DMS114 treated with DMSO at 0.1 percent for 48 hours (cell line): ENCODE measurements around the gene ENTPD2.
"Not testable (repeated sequence)": the region's sequence is repeated elsewhere in the genome, so short reads cannot be mapped to it uniquely, and the experiment has no call there.

Experiments used
- DNase-seq: peaks from one replicate; lab custom pipeline; 2025; ENCODE audit not compliant: unreplicated experiment; lab: John Stamatoyannopoulos, UW

Gene ENTPD2

DNA sequence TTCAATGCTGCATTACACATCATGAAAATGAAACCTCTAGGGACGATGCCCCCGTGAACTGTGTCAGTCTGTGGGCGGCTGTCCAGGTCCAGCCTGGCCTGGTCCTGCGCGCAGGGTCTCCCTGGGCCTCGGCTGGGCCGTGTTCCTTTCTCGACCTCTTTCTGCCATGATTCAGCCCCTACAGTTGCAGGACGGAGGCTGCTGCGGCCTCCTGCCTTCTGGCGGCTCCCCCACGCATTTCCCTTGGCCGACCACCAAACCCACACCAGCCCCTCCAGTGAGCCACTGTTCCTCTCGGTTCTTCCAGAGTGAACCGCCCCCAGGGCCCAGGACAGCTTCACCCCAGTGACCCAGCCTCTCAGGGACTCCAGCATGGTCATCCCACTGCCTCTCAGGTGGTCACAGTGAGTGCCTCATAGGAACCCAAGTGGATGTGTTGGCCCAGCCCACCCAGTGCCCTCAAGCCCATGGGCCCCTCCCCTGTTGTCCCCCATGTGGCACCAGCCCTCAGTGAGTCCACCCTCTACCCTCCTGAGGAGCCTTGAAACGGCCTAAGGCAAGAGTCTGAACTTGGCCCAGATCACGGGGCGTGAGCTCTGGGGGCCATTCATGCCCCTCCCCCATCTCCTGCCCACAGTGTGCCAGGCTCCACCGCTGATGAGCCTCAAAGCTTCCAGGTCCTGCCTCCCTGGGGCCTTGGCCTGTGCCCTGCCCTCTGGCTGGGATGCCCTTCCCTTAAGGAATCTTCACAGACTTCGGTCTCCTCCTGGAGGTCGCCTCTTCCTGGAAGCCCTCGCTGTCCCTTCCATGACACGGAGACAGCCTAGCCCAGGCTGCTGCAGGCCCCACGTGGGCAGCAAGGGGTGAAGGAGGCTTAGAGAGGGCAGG lies 47.5 kb downstream of the ENTPD2 start:
- no peak for DNase-seq

DNA sequence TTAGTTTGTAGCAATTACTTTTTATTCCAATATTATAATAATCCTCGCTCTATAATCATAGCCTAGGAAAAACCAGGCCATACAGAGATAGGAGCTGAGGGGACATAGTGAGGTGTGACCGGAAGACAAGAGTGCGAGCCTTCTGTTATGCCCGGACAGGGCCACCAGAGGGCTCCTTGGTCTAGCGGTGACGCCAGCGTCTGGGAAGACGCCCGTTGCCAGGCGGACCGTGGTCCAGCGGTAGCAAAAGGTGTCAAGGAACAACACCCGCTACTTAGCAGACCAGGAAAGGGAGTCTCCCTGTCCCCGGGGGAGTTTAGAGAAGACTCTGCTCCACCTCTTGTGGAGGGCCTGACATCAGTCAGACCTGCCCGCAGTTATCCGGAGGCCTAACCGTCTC lies 49.6 kb downstream of the ENTPD2 start:
- not testable (repeated sequence) for DNase-seq

DNA sequence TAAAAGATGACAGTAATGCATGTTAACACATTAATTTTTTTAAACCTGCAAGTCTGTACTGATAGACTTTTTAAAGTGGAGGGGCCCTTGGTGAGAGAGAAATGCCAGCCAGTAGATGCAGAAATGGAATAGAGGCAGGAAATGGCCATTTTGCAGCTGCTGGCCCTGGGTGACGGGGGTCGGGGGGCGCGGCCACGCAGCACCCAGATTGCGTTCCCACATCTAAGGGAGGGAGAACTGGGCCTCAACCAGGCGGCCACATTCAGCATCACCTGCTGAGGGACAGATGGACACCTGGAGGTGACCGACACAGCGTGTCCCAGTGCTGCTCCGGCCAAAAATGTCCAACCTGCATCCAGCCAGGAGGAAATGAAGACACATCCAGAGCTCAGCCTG lies 51.2 kb downstream of the ENTPD2 start:
- no peak for DNase-seq

DNA sequence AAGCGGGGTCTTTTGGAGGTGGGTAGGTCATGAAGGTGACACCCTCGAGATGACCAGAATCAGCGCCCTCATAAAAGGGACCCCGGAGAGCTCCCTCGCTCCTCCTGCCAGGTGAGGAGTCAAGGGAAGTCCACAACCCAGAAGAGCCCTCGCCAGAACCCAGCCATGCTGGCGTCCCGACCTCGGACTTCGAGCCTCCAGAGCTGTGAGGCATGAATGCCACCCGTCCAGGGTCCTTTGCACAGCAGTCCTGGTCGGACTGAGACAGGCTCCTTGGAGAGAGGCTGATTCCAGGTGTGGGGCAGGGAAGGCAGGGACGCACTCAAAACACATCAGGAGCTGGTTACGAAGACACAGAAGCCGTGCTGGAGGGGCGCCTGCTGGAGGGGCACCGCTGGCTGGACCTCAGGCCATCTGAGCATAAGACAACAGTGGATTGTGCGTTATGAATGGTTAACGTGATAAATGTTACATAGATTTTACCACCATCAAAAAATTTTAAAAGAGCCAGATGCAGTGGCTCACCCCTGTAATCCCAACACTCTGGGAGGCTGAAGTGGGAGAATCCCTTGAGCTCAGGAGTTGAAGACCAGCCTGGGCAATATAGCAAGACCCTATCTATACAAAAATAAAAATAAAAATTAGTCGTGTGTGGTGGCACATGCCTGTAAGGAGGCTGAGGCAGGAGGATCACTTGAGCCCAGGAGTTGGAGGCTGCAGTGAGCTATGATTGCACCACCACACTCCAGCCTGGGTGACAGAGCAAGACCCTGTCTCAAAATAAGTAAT lies 51.8 kb downstream of the ENTPD2 start:
- DNase-seq, result no peak

DNA sequence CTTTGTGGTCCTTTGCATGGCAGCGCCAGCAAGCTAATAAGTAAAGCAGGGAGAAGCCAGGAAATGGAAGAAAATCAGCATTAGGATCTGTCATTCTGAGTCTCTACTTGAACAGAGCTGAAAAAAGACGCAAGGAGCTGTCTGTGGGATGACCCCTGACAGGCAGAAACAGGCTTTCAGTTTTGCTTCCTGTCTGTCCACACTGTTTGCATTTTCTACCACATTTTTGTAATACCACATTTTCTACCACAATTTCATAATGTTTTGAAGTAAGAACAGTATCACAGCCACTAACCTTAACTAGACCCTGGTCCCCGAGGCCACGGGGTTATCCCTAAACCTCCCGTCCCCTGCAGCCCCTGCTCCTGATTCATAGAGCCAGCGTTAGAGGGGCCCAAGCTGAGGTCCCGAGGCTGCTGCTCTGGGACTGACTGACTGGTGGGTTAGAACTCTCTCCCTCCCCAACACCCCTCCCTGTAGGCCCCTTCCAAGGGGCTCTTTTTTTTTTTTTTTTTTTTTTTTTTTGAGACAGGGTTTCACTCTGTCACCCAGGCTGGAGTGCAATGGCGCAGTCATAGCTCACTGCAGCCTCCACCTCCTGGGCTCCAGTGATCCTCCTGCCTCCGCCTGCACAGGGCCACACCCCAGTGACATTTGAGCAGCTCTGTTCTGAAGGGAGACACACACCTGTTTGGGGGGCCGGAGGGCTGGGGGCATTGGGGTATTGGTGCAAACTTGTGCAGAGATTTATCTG lies 53.5 kb downstream of the ENTPD2 start:
- no peak for DNase-seq
